ENCODE results near the gene SH3GLB2. TPM values are rescaled to one million over a fixed set of nuclear protein-coding genes. Genes with fewer than 3 reads are reported as not detected.

Gene SH3GLB2
- total and polyA plus RNA-seq, 2 experiments from 2014 or later = 21.9 to 68.0 TPM

- DNase-seq (ENCODE audit: low spot score) (no peak), ATAC-seq (no peak)
- Histone ChIP-seq H3K9me2 (ENCODE audit: insufficient read depth) (no peaks in the 10 kb centered on the region), H3K79me2 (replicated peaks; ENCODE audit: insufficient read depth) (no peaks in the 10 kb centered on the region), H3F3A (replicated peaks; ENCODE audit: low read depth) (peaks cover 20% of the 10 kb centered on the region; the same call in 1 of the 2 replicates), H3K27me3 (ENCODE audit: insufficient read depth) (no peaks in the 10 kb centered on the region), H2AFZ (no peak overlapping the region), H3K4me2 (no peak overlapping the region), H3K4me1 (ENCODE audit: insufficient read depth) (no peaks in the 10 kb centered on the region), H3K36me3 (ENCODE audit: insufficient read depth) (peaks cover 15% of the 10 kb centered on the region; the same call in 1 of the 2 replicates), H3K4me3 (no peak overlapping the region), H4K20me1 (replicated peaks; ENCODE audit: insufficient read depth) (peaks cover 6% of the 10 kb centered on the region; the same call in 1 of the 2 replicates), H3K27ac (ENCODE audit: low read depth) (no peak overlapping the region)
- peaks cover 5% of the 10 kb centered on the region; the same call in 1 of the 3 replicates for H3K4me1 Mint-ChIP-seq
- H3K27ac Mint-ChIP-seq = no peak overlapping the region
- TF ChIP-seq CREB1 (CRISPR knock-in tag; IDR thresholded peaks at IDR 0.05; ENCODE audit: low read depth) (no peak), ETS1 (IDR thresholded peaks at IDR 0.05) (no peak), CTCF (conservative IDR thresholded peaks at IDR 0.05; ENCODE audit: low read depth in 2 of 2) (no peak)
- no peaks in the 10 kb centered on the region for H3K9me3 Mint-ChIP-seq
- H3K4me3 Mint-ChIP-seq = no peak overlapping the region
- H3K36me3 Mint-ChIP-seq (ENCODE audit: low read depth) = peaks cover 53% of the 10 kb centered on the region
- peaks cover 12% of the 10 kb centered on the region for H3K27me3 Mint-ChIP-seq (ENCODE audit: insufficient read depth, low read depth, poor library complexity)
These were observed 20.2 kb downstream of the SH3GLB2 start for GRCh38 chr9:129007766-129008468.

GRCh38 chr9:129007035-129007765 is 20.9 kb downstream of the SH3GLB2 start:
- ATAC-seq = peak; percentile 8
- H3K4me1 ChIP-seq (ENCODE audit: insufficient read depth) = no peaks in the 10 kb centered on the region
- H3K4me1 Mint-ChIP-seq = peaks cover 4% of the 10 kb centered on the region; the same call in 1 of the 3 replicates
- peaks cover 17% of the 10 kb centered on the region for H3K27me3 Mint-ChIP-seq (ENCODE audit: insufficient read depth, low read depth, poor library complexity)
- no peaks in the 10 kb centered on the region for H3K27me3 ChIP-seq (ENCODE audit: insufficient read depth)
- peak overlapping the region; percentile 56 for H3K27ac ChIP-seq (ENCODE audit: low read depth)
- H3K36me3 Mint-ChIP-seq (ENCODE audit: low read depth) = peaks cover 58% of the 10 kb centered on the region
- no peak overlapping the region for H3K4me2 ChIP-seq
- no peak overlapping the region for H2AFZ ChIP-seq
- peaks cover 6% of the 10 kb centered on the region; the same call in 1 of the 2 replicates for H4K20me1 ChIP-seq (replicated peaks; ENCODE audit: insufficient read depth)
- no peak overlapping the region for H3K27ac Mint-ChIP-seq
- DNase-seq (ENCODE audit: low spot score) = no peak
- no peaks in the 10 kb centered on the region for H3K9me2 ChIP-seq (ENCODE audit: insufficient read depth)
- no peaks in the 10 kb centered on the region for H3K9me3 Mint-ChIP-seq
- no peaks in the 10 kb centered on the region for H3K79me2 ChIP-seq (replicated peaks; ENCODE audit: insufficient read depth)
- peaks cover 15% of the 10 kb centered on the region; the same call in 1 of the 2 replicates for H3K36me3 ChIP-seq (ENCODE audit: insufficient read depth)
- no peak overlapping the region for H3K4me3 Mint-ChIP-seq
- H3F3A ChIP-seq (replicated peaks; ENCODE audit: low read depth) = peaks cover 22% of the 10 kb centered on the region; the same call in 1 of the 2 replicates
- no peak overlapping the region for H3K4me3 ChIP-seq
- TF ChIP-seq ZNF331 (CRISPR knock-in tag; IDR thresholded peaks at IDR 0.05; ENCODE audit: low read depth) = no peak
- no peak for TF ChIP-seq ETS1 (IDR thresholded peaks at IDR 0.05)
- TF ChIP-seq CREB1 (CRISPR knock-in tag; IDR thresholded peaks at IDR 0.05; ENCODE audit: low read depth) = no peak
- TF ChIP-seq ZNF462 (CRISPR knock-in tag; IDR thresholded peaks at IDR 0.05) = no peak
